ENCODE measurements around the gene RRAS.
A peak's percentile ranks its signal among the peaks of the same experiment; 100 is the strongest.

Gene RRAS

GRCh38 chr19:49685845-49686332 is 45.9 kb upstream of the RRAS start:
- H3K4me3 ChIP-seq (ENCODE audit: insufficient read depth, low read length, poor library complexity, severe bottlenecking), result no peak overlapping the region
- H3K36me3 ChIP-seq (ENCODE audit: low read length), result peaks cover 18% of the 10 kb centered on the region
- TF ChIP-seq EZH2phosphoT487 (conservative IDR thresholded peaks at IDR 0.05; ENCODE audit: low read length), result no peak
- TF ChIP-seq CTCF (IDR thresholded peaks at IDR 0.05; ENCODE audit: insufficient read depth, low read length, poor library complexity, severe bottlenecking), result no peak
- no peak overlapping the region for H3K27ac ChIP-seq (ENCODE audit: low read depth, low read length)
- no peak overlapping the region for H2AFZ ChIP-seq (ENCODE audit: low read depth, low read length, severe bottlenecking)
- H3K79me2 ChIP-seq (ENCODE audit: insufficient read depth, low read length), result peaks cover 13% of the 10 kb centered on the region
- H4K20me1 ChIP-seq (ENCODE audit: low read depth, low read length), result peaks cover 9% of the 10 kb centered on the region; the same call in 1 of the 2 replicates
- no peak overlapping the region for H3K4me2 ChIP-seq (ENCODE audit: low read depth, low read length, poor library complexity, severe bottlenecking)
- H3K9me3 ChIP-seq (ENCODE audit: insufficient read depth, low read length), result no peaks in the 10 kb centered on the region
- peaks cover 17% of the 10 kb centered on the region; the same call in 1 of the 2 replicates for H3F3A ChIP-seq (ENCODE audit: insufficient read depth)
- no peaks in the 10 kb centered on the region for H3K9me2 ChIP-seq (replicated peaks; ENCODE audit: insufficient read depth, low read length)
- no peaks in the 10 kb centered on the region for H3K27me3 ChIP-seq (ENCODE audit: low read length)
- H3K9ac ChIP-seq (ENCODE audit: low read length), result no peak overlapping the region

GRCh38 chr19:49684983-49685553 is 45.1 kb upstream of the RRAS start:
- TF ChIP-seq EZH2phosphoT487 (conservative IDR thresholded peaks at IDR 0.05; ENCODE audit: low read length), result no peak
- TF ChIP-seq CTCF (IDR thresholded peaks at IDR 0.05; ENCODE audit: insufficient read depth, low read length, poor library complexity, severe bottlenecking), result no peak
- Histone ChIP-seq H3K27ac (ENCODE audit: low read depth, low read length) (no peak overlapping the region), H3K9ac (ENCODE audit: low read length) (no peak overlapping the region), H3K9me2 (replicated peaks; ENCODE audit: insufficient read depth, low read length) (no peaks in the 10 kb centered on the region), H3K79me2 (ENCODE audit: insufficient read depth, low read length) (peaks cover 20% of the 10 kb centered on the region), H3K27me3 (ENCODE audit: low read length) (no peaks in the 10 kb centered on the region), H3K4me3 (ENCODE audit: insufficient read depth, low read length, poor library complexity, severe bottlenecking) (no peak overlapping the region), H2AFZ (ENCODE audit: low read depth, low read length, severe bottlenecking) (no peak overlapping the region), H3K9me3 (ENCODE audit: insufficient read depth, low read length) (no peaks in the 10 kb centered on the region), H3K36me3 (ENCODE audit: low read length) (peaks cover 19% of the 10 kb centered on the region), H3K4me2 (ENCODE audit: low read depth, low read length, poor library complexity, severe bottlenecking) (no peak overlapping the region), H3F3A (ENCODE audit: insufficient read depth) (peaks cover 11% of the 10 kb centered on the region), H4K20me1 (ENCODE audit: low read depth, low read length) (peaks cover 10% of the 10 kb centered on the region; the same call in 1 of the 2 replicates)

GRCh38 chr19:49684251-49684982 is 44.5 kb upstream of the RRAS start:
- Histone ChIP-seq H3K27me3 (ENCODE audit: low read length) (no peaks in the 10 kb centered on the region), H3K9me2 (replicated peaks; ENCODE audit: insufficient read depth, low read length) (no peaks in the 10 kb centered on the region), H3K4me3 (ENCODE audit: insufficient read depth, low read length, poor library complexity, severe bottlenecking) (no peak overlapping the region), H4K20me1 (ENCODE audit: low read depth, low read length) (peaks cover 10% of the 10 kb centered on the region; the same call in 1 of the 2 replicates), H3F3A (ENCODE audit: insufficient read depth) (peaks cover 11% of the 10 kb centered on the region), H3K79me2 (ENCODE audit: insufficient read depth, low read length) (peaks cover 27% of the 10 kb centered on the region), H2AFZ (ENCODE audit: low read depth, low read length, severe bottlenecking) (no peak overlapping the region), H3K9ac (ENCODE audit: low read length) (no peak overlapping the region), H3K27ac (ENCODE audit: low read depth, low read length) (no peak overlapping the region), H3K4me2 (ENCODE audit: low read depth, low read length, poor library complexity, severe bottlenecking) (no peak overlapping the region), H3K9me3 (ENCODE audit: insufficient read depth, low read length) (no peaks in the 10 kb centered on the region), H3K36me3 (ENCODE audit: low read length) (peaks cover 19% of the 10 kb centered on the region)
- TF ChIP-seq CTCF (IDR thresholded peaks at IDR 0.05; ENCODE audit: insufficient read depth, low read length, poor library complexity, severe bottlenecking) (peak; percentile 53), EZH2phosphoT487 (conservative IDR thresholded peaks at IDR 0.05; ENCODE audit: low read length) (no peak)

Data from SU-DHL-6 (cell line).